Measurements from ENCODE around the gene CCT8L2.

GRCh38 chr22:16608931-16609330, 16.3 kb upstream of the CCT8L2 start:
- no peak for TF ChIP-seq POLR2A (IDR thresholded peaks at IDR 0.05; ENCODE audit: low read length)
- TF ChIP-seq GATA1 (IDR thresholded peaks at IDR 0.05; ENCODE audit: low read depth, low read length) = no peak

All from erythroblast (primary cell).